BE2C (cell line): ENCODE measurements around the gene FUT1. TPM values are rescaled to one million over a fixed set of nuclear protein-coding genes. Genes with fewer than 3 reads are reported as not detected.

Source experiments
- DNase-seq: peaks from one replicate; pipeline ENCODE4 v3.0.0-alpha.2; 2020
- H3K27me3 ChIP-seq: fragments of 250-450 bp; sonication (Bioruptor Pico); 2 replicates; pipeline ENCODE4 v1.5.1; 2020; ENCODE audit warnings: mild to moderate bottlenecking
- H3K36me3 ChIP-seq: fragments of 250-450 bp; sonication (Bioruptor Pico); 2 replicates; pipeline ENCODE4 v1.5.1; 2020; ENCODE audit warnings: mild to moderate bottlenecking
- H3K4me1 ChIP-seq: fragments of 250-450 bp; sonication (Bioruptor Pico); 2 replicates; pipeline ENCODE4 v1.5.1; 2020
- H3K4me3 ChIP-seq: 2 replicates; pipeline ENCODE4 v1.5.1; 2011; ENCODE audit warnings: low read depth, low read length
- H3K9me3 ChIP-seq: fragments of 250-450 bp; sonication (Bioruptor Pico); 2 replicates; pipeline ENCODE4 v1.5.1; 2020
- CTCF ChIP-seq: IDR thresholded peaks from 2 replicates; pipeline ENCODE4 v1.5.1; 2012; ENCODE audit warnings: mild to moderate bottlenecking, low read depth, low read length
- polyA plus RNA-seq: library from polyadenylated mRNA; unstranded; fragments of >200 nt; gene quantifications from one replicate; pipeline ENCODE4 v1.2.1, GENCODE V29; 2012; ENCODE audit warnings: low read depth, missing spikeins; ENCODE audit not compliant: insufficient read length, insufficient read depth

The FUT1 gene
- 6.3 TPM for polyA plus RNA-seq

- Histone ChIP-seq H3K9me3 (no peaks in the 10 kb centered on the region), H3K4me3 (peak within 1 kb of the TSS; percentile 57), H3K4me1 (peaks cover 5% of the 10 kb centered on the region; the same call in 1 of the 2 replicates), H3K27me3 (peaks cover 11% of the 10 kb centered on the region), H3K36me3 (no peaks in the 10 kb centered on the region)
- DNase-seq, result peak; percentile 54
- no peak; the same call in 1 of the 2 replicates for TF ChIP-seq CTCF
Observed at GRCh38 chr19:48752496-48753365, at the start of gene FUT1. FUT1 (minus strand) TSS chr19:48752641; CDS start chr19:48751281, 1,360 bp downstream.

GRCh38 chr19:48799358-48800300, 47.2 kb upstream of the FUT1 start:
- Histone ChIP-seq H3K4me1 (no peaks in the 10 kb centered on the region; the same call in 1 of the 2 replicates), H3K36me3 (no peaks in the 10 kb centered on the region), H3K27me3 (no peaks in the 10 kb centered on the region), H3K9me3 (no peaks in the 10 kb centered on the region), H3K4me3 (no peak overlapping the region)
- no peak for DNase-seq
- no peak for TF ChIP-seq CTCF

- no peaks in the 10 kb centered on the region for H3K36me3 ChIP-seq
- no peaks in the 10 kb centered on the region; the same call in 1 of the 2 replicates for H3K4me1 ChIP-seq
- no peak for TF ChIP-seq CTCF
- no peak overlapping the region for H3K4me3 ChIP-seq
- DNase-seq, result no peak
- H3K9me3 ChIP-seq, result no peaks in the 10 kb centered on the region
- H3K27me3 ChIP-seq, result no peaks in the 10 kb centered on the region
Observed at GRCh38 chr19:48798937-48799336, 46.5 kb upstream of the FUT1 start.

GRCh38 chr19:48797103-48797502, 44.7 kb upstream of the FUT1 start:
- Histone ChIP-seq H3K36me3 (no peaks in the 10 kb centered on the region), H3K4me1 (no peaks in the 10 kb centered on the region; the same call in 1 of the 2 replicates), H3K9me3 (no peaks in the 10 kb centered on the region), H3K27me3 (no peaks in the 10 kb centered on the region), H3K4me3 (no peak overlapping the region)
- TF ChIP-seq CTCF, result no peak
- DNase-seq, result no peak

- no peaks in the 10 kb centered on the region for H3K9me3 ChIP-seq
- TF ChIP-seq CTCF, result no peak
- no peaks in the 10 kb centered on the region for H3K36me3 ChIP-seq
- DNase-seq, result no peak
- no peaks in the 10 kb centered on the region; the same call in 1 of the 2 replicates for H3K4me1 ChIP-seq
- H3K4me3 ChIP-seq, result no peak overlapping the region
- H3K27me3 ChIP-seq, result no peaks in the 10 kb centered on the region
Observed at GRCh38 chr19:48796298-48797083, 44.0 kb upstream of the FUT1 start.
